ENCODE data around the gene UQCRC2. TPM values are rescaled to one million over a fixed set of nuclear protein-coding genes. Genes with fewer than 3 reads are reported as not detected.

Gene UQCRC2
- total and polyA plus RNA-seq, 8 donors: 124 to 702 (median 164) TPM

GRCh38 chr16:21957714-21958346 is 4.7 kb downstream of the UQCRC2 start:
- no peak overlapping the region for H3K27ac ChIP-seq
- H3K27me3 ChIP-seq: no peaks in the 10 kb centered on the region
- intact Hi-C loops (cut with DNase I; ENCODE audit: low total_unique reads): no loop called here
- H3K4me1 ChIP-seq: peaks cover 15 to 44% (median 35%) of the 10 kb centered on the region in 4 donors
- no peak overlapping the region for H3K4me3 ChIP-seq
- no peaks in the 10 kb centered on the region for H3K9me3 ChIP-seq
- peaks cover 58 to 71% (median 71%) of the 10 kb centered on the region in 4 donors for H3K36me3 ChIP-seq
- TF ChIP-seq POLR2AphosphoS5 (IDR thresholded peaks at IDR 0.05) (no peak), POLR2A (IDR thresholded peaks at IDR 0.05) (no peak), CTCF (IDR thresholded peaks at IDR 0.05) (no peak), EP300 (IDR thresholded peaks at IDR 0.05) (no peak)
- 18 to 52% (median 42%) methylated on average over 1 of the region's 1 CpG for WGBS, 5 donors
- DNase-seq: no peak

GRCh38 chr16:21959050-21959449 is 5.9 kb downstream of the UQCRC2 start:
- no peak overlapping the region for H3K27ac ChIP-seq
- WGBS, 5 donors: 75 to 79% (median 77%) methylated on average over 3 of the region's 3 CpGs
- no peak overlapping the region for H3K4me3 ChIP-seq
- intact Hi-C loops (cut with DNase I; ENCODE audit: low total_unique reads): no loop called here
- H3K27me3 ChIP-seq: no peaks in the 10 kb centered on the region
- peaks cover 13 to 41% (median 32%) of the 10 kb centered on the region in 4 donors for H3K4me1 ChIP-seq
- DNase-seq: no peak
- no peak for TF ChIP-seq EP300 (IDR thresholded peaks at IDR 0.05)
- TF ChIP-seq POLR2A (IDR thresholded peaks at IDR 0.05): no peak
- TF ChIP-seq POLR2AphosphoS5 (IDR thresholded peaks at IDR 0.05): no peak
- TF ChIP-seq CTCF (IDR thresholded peaks at IDR 0.05): no peak
- peaks cover 70 to 84% (median 83%) of the 10 kb centered on the region in 4 donors for H3K36me3 ChIP-seq
- no peaks in the 10 kb centered on the region for H3K9me3 ChIP-seq

- H3K4me3 ChIP-seq: no peak overlapping the region
- peaks cover 93 to 100% (median 100%) of the 10 kb centered on the region in 4 donors for H3K36me3 ChIP-seq
- H3K27ac ChIP-seq: no peak overlapping the region
- H3K27me3 ChIP-seq: no peaks in the 10 kb centered on the region
- WGBS, 5 donors: 81 to 89% (median 86%) methylated on average over 5 of the region's 5 CpGs
- peaks cover 0 to 7% (median 4%) of the 10 kb centered on the region in 4 donors for H3K4me1 ChIP-seq
- no peaks in the 10 kb centered on the region for H3K9me3 ChIP-seq
- TF ChIP-seq CTCF (IDR thresholded peaks at IDR 0.05) (no peak), EP300 (IDR thresholded peaks at IDR 0.05) (no peak), POLR2A (IDR thresholded peaks at IDR 0.05) (no peak), POLR2AphosphoS5 (IDR thresholded peaks at IDR 0.05) (no peak)
- intact Hi-C loops (cut with DNase I; ENCODE audit: low total_unique reads): no loop called here
- DNase-seq: no peak
Observed at GRCh38 chr16:21962475-21962874, 9.3 kb downstream of the UQCRC2 start.

- H3K27me3 ChIP-seq: no peaks in the 10 kb centered on the region
- no peak overlapping the region for H3K27ac ChIP-seq
- WGBS, 5 donors: 79 to 90% (median 83%) methylated on average over 3 of the region's 3 CpGs
- no peaks in the 10 kb centered on the region for H3K4me1 ChIP-seq
- DNase-seq: no peak
- no peaks in the 10 kb centered on the region for H3K9me3 ChIP-seq
- H3K4me3 ChIP-seq: no peak overlapping the region
- peaks cover 90 to 100% (median 100%) of the 10 kb centered on the region in 4 donors for H3K36me3 ChIP-seq
- no peak for TF ChIP-seq CTCF (IDR thresholded peaks at IDR 0.05)
- no peak for TF ChIP-seq POLR2AphosphoS5 (IDR thresholded peaks at IDR 0.05)
- TF ChIP-seq EP300 (IDR thresholded peaks at IDR 0.05): no peak
- no peak for TF ChIP-seq POLR2A (IDR thresholded peaks at IDR 0.05)
- intact Hi-C loops (cut with DNase I; ENCODE audit: low total_unique reads): no loop called here
Observed at GRCh38 chr16:21963887-21964286, 10.7 kb downstream of the UQCRC2 start.

Measured in stomach (tissue), 9 donors.